GM12878 (cell line): Measurements from ENCODE around the gene CNTNAP2. TPM values are rescaled to one million over a fixed set of nuclear protein-coding genes. Genes with fewer than 3 reads are reported as not detected.

Experiments
- ATAC-seq: fragments of 200-7000 bp; cut with Tn5 transposase; 3 replicates; pipeline ENCODE4 v1.9.1; 2020; ENCODE audit warnings: mild to moderate bottlenecking, moderate library complexity
- BruUV-seq: library from RNA; stranded (reverse); fragments of 400-500 nt; replicated peaks from 2 replicates; lab custom pipeline; 2021; lab: Mats Ljungman, UMichigan
- CTCF ChIA-PET: fragments of 300-600 bp; sonication (Branson Sonifier 250); formaldehyde crosslinking; extraction: SDS; loops from one replicate; lab custom pipeline; 2021; ENCODE audit warnings: inconsistent platforms; lab: Yijun Ruan, JAX
- POLR2A ChIA-PET: fragments of 350-600 bp; formaldehyde crosslinking; extraction: SDS; loops from one replicate; lab custom pipeline; 2021; ENCODE audit warnings: inconsistent platforms; lab: Charles Lee
- RAD21 ChIA-PET: fragments of 300-600 bp; sonication (Branson Sonifier 250); formaldehyde crosslinking; loops from one replicate; lab custom pipeline; 2023; ENCODE audit warnings: antibody characterized with exemption; ENCODE audit not compliant: unreplicated experiment; lab: Charles Lee
- SMC1A ChIA-PET: fragments of 300-600 bp; sonication (Branson Sonifier 250); formaldehyde crosslinking; loops from one replicate; lab custom pipeline; 2023; ENCODE audit not compliant: unreplicated experiment, uncharacterized antibody; lab: Charles Lee
- DNase-seq: peaks from one replicate; pipeline ENCODE4 v3.0.0-alpha.2; 2011; ENCODE audit warnings: low read depth, low spot score
- FAIRE-seq: peaks from 3 replicates; lab custom pipeline; 2011; peaks lifted over from hg19 to GRCh38; lab: Jason Lieb, UNC
- H2AFZ ChIP-seq: 2 replicates; pipeline ENCODE4 v1.6.0; 2011; ENCODE audit warnings: low read depth, low read length, control low read depth; ENCODE audit not compliant: control insufficient read depth
- H3K27ac ChIP-seq: 2 replicates; pipeline ENCODE4 v1.5.1; 2011; ENCODE audit warnings: control low read depth; ENCODE audit not compliant: control insufficient read depth, insufficient read depth
- H3K27me3 ChIP-seq, 2 experiments: replicated peaks in 1 of 2; 2 replicates each; pipeline versions ENCODE4 v1.6.0 to v1.6.1; 2011; ENCODE audit warnings: low read length in 1 of 2; ENCODE audit not compliant: control insufficient read depth in 2 of 2, insufficient read depth in 2 of 2
- H3K36me3 ChIP-seq, 2 experiments: 2 replicates each; pipeline ENCODE4 v1.5.1; 2011; ENCODE audit warnings: low read length in 1 of 2; ENCODE audit not compliant: control insufficient read depth in 2 of 2, insufficient read depth in 2 of 2
- H3K4me1 ChIP-seq: 2 replicates; pipeline ENCODE4 v1.6.1; 2011; ENCODE audit warnings: mild to moderate bottlenecking, low read length, moderate library complexity, mixed read lengths; ENCODE audit not compliant: control insufficient read depth, insufficient read depth
- H3K4me2 ChIP-seq: 2 replicates; pipeline ENCODE4 v1.6.0; 2011; ENCODE audit warnings: control low read depth; ENCODE audit not compliant: control insufficient read depth, insufficient read depth
- H3K4me3 ChIP-seq: fragments of 200-600 bp; sonication (generic); 2 replicates; pipeline ENCODE4 v1.5.1; 2016
- H3K79me2 ChIP-seq: 2 replicates; pipeline ENCODE4 v1.6.0; 2011; ENCODE audit warnings: low read length; ENCODE audit not compliant: control insufficient read depth, insufficient read depth
- H3K9ac ChIP-seq: 2 replicates; pipeline ENCODE4 v1.8.0; 2011; ENCODE audit warnings: low read length, control low read depth, mixed read lengths; ENCODE audit not compliant: control insufficient read depth, insufficient read depth
- H3K9me3 ChIP-seq: replicated peaks from 3 replicates; pipeline ENCODE4 v1.5.1; 2011; ENCODE audit warnings: mild to moderate bottlenecking, low read length; ENCODE audit not compliant: control insufficient read depth, insufficient read depth
- H4K20me1 ChIP-seq: 2 replicates; pipeline ENCODE4 v1.6.0; 2011; ENCODE audit not compliant: control insufficient read depth, insufficient read depth
- NFXL1 ChIP-seq: fragments of 450-650 bp; IDR thresholded peaks from 2 replicates; pipeline ENCODE4 v1.6.1; 2017; ENCODE audit warnings: antibody characterized with exemption, mild to moderate bottlenecking, borderline replicate concordance
- ZNF207 ChIP-seq: fragments of 450-650 bp; IDR thresholded peaks from 2 replicates; pipeline ENCODE4 v1.6.1; 2014; ENCODE audit warnings: antibody characterized with exemption, mild to moderate bottlenecking, borderline replicate concordance
- WGBS: methylation state at CpG from one replicate; pipeline ENCODE4 v1.1.6; 2016; ENCODE audit warnings: low lambda C conversion rate; ENCODE audit not compliant: insufficient replicate concordance, insufficient coverage; ENCODE audit errors: missing lambda C conversion rate; 5-methylcytosine and 5-hydroxymethylcytosine counted together
- in situ Hi-C: fragments of 300-500 bp; cut with MboI; formaldehyde crosslinking; loops from 9 replicates; pipeline ENCODE4 v1.14.3; 2018; ENCODE audit warnings: mixed read lengths
- intact Hi-C: fragments of 100-400 bp; cut with micrococcal nuclease; formaldehyde crosslinking; loops from one replicate; pipeline ENCODE4 v1.14.2; 2022; ENCODE audit not compliant: unreplicated experiment
- polyA plus RNA-seq, 11 experiments: library from polyadenylated mRNA; depleted of rRNA in 4 of 11; unstranded in 6 of 11; stranded (reverse) in 5 of 11; fragments of >200 nt; fragmentation: Nextera tagmentation in 4 of 11; fragmentation: Illumina TruSeq in 1 of 11; extraction: Ambion mirVana in 4 of 11; extraction: Trizol in 1 of 11; gene quantifications; 1 replicate in 1 of 11; 2 replicates in 10 of 11; pipeline versions ENCODE4 v1.2.1 to v1.2.3, GENCODE V29; 2011 to 2016; ENCODE audit warnings: inconsistent platforms in 2 of 11, missing spikeins in 2 of 11, low read depth in 1 of 11
- total RNA-seq, 4 experiments: library from RNA; depleted of rRNA in 3 of 4; stranded (reverse); fragments of >200 nt in 3 of 4; fragmentation: Illumina TruSeq in 1 of 4; extraction: Trizol in 1 of 4; gene quantifications; 2 replicates each; pipeline versions ENCODE4 v1.2.1 to v1.2.3, GENCODE V29; 2013 to 2021
- TF ChIP-seq, protein P1 (sequence below): IDR thresholded peaks from 2 replicates; pipeline ENCODE4 v1.6.1; 2012; ENCODE audit warnings: improper control_type of control experiment, low read depth, low read length; ENCODE audit not compliant: insufficient replicate concordance
- TF ChIP-seq, protein P2 (sequence below), 3 experiments: IDR thresholded peaks in 2 of 3; conservative IDR thresholded peaks in 1 of 3; 2 replicates each; pipeline ENCODE4 v1.5.1; 2011; ENCODE audit warnings: low read depth in 3 of 3, low read length in 3 of 3, mild to moderate bottlenecking in 3 of 3, control low read depth in 2 of 3, moderate library complexity in 2 of 3, inconsistent platforms in 1 of 3, mixed read lengths in 1 of 3; ENCODE audit not compliant: control insufficient read depth in 2 of 3, insufficient read depth in 1 of 3; ENCODE audit errors: extremely low read depth in 1 of 3
- TF ChIP-seq, protein P3 (sequence below): IDR thresholded peaks from 2 replicates; pipeline ENCODE4 v1.6.1; 2011; ENCODE audit warnings: borderline replicate concordance, low read depth, mild to moderate bottlenecking, moderate library complexity, mixed read lengths, low read length; ENCODE audit not compliant: insufficient read depth; ENCODE audit errors: extremely low read length
- TF ChIP-seq, protein P4 (sequence below): fragments of 450-650 bp; IDR thresholded peaks from 2 replicates; pipeline ENCODE4 v1.6.1; 2017; ENCODE audit warnings: borderline replicate concordance

The CNTNAP2 gene
- total and polyA plus RNA-seq, 10 of the 15 experiments (the other 5 are each of a cell fraction or from before 2014, with no cell fraction given), result 0.03 to 0.08 (median 0.03) TPM; not detected in 7

DNA sequence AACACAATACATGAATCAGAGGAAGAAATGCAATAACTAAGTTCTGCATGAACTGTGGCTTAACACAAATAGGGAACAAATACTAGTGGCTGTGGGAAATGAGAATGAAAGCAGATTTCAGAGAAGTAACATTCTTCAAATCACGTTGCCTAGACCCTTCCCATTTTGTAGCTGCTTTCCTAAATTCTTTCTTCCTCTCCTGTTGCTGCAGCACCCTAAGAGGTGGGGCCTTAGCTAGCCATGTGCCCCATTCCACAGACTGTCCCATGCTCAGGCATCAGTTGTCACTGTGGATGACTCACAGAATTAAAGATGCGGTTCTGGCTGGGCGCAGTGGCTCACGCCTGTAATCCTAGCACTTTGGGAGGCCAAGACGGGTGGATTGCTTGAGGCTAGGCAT lies 1769.3 kb downstream of the CNTNAP2 start (continued):
- TF ChIP-seq, protein P1, sequence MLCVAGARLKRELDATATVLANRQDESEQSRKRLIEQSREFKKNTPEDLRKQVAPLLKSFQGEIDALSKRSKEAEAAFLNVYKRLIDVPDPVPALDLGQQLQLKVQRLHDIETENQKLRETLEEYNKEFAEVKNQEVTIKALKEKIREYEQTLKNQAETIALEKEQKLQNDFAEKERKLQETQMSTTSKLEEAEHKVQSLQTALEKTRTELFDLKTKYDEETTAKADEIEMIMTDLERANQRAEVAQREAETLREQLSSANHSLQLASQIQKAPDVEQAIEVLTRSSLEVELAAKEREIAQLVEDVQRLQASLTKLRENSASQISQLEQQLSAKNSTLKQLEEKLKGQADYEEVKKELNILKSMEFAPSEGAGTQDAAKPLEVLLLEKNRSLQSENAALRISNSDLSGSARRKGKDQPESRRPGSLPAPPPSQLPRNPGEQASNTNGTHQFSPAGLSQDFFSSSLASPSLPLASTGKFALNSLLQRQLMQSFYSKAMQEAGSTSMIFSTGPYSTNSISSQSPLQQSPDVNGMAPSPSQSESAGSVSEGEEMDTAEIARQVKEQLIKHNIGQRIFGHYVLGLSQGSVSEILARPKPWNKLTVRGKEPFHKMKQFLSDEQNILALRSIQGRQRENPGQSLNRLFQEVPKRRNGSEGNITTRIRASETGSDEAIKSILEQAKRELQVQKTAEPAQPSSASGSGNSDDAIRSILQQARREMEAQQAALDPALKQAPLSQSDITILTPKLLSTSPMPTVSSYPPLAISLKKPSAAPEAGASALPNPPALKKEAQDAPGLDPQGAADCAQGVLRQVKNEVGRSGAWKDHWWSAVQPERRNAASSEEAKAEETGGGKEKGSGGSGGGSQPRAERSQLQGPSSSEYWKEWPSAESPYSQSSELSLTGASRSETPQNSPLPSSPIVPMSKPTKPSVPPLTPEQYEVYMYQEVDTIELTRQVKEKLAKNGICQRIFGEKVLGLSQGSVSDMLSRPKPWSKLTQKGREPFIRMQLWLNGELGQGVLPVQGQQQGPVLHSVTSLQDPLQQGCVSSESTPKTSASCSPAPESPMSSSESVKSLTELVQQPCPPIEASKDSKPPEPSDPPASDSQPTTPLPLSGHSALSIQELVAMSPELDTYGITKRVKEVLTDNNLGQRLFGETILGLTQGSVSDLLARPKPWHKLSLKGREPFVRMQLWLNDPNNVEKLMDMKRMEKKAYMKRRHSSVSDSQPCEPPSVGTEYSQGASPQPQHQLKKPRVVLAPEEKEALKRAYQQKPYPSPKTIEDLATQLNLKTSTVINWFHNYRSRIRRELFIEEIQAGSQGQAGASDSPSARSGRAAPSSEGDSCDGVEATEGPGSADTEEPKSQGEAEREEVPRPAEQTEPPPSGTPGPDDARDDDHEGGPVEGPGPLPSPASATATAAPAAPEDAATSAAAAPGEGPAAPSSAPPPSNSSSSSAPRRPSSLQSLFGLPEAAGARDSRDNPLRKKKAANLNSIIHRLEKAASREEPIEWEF, result no peak
- TF ChIP-seq, protein P2, sequence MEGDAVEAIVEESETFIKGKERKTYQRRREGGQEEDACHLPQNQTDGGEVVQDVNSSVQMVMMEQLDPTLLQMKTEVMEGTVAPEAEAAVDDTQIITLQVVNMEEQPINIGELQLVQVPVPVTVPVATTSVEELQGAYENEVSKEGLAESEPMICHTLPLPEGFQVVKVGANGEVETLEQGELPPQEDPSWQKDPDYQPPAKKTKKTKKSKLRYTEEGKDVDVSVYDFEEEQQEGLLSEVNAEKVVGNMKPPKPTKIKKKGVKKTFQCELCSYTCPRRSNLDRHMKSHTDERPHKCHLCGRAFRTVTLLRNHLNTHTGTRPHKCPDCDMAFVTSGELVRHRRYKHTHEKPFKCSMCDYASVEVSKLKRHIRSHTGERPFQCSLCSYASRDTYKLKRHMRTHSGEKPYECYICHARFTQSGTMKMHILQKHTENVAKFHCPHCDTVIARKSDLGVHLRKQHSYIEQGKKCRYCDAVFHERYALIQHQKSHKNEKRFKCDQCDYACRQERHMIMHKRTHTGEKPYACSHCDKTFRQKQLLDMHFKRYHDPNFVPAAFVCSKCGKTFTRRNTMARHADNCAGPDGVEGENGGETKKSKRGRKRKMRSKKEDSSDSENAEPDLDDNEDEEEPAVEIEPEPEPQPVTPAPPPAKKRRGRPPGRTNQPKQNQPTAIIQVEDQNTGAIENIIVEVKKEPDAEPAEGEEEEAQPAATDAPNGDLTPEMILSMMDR (IDR thresholded peaks at IDR 0.05 in 2 of 3, conservative IDR thresholded peaks at IDR 0.05 in 1 of 3; ENCODE audit: control insufficient read depth in 2 of 3, extremely low read depth in 1 of 3, insufficient read depth in 1 of 3, low read depth in 3 of 3, low read length in 3 of 3), result no peak
- no peak for TF ChIP-seq NFXL1
- TF ChIP-seq, all 136 proteins: peak for 0

DNA sequence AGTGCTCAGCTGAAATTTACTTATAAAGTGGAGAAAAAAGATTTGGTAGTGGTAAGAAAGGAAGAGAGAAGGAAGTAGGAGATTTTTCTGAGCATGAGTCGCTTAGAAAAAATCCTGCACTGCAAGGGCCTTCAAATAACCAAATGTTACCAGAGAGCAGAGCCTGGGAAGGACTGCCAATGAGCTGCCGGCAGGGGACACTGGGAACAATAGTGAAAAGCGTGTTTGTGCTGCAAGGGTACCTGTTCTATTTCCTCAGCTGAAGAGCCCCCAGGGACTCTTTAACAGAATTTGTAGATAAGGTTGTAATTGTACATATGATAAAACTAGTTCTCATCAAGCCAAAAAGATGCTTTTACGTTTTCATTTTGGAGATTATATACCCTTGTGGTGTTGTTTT lies 1777.7 kb downstream of the CNTNAP2 start:
- RAD21 ChIA-PET, result no interaction called here
- intact Hi-C loops (no loop called here), in situ Hi-C loops (no loop called here)
- TF ChIP-seq, protein P3, sequence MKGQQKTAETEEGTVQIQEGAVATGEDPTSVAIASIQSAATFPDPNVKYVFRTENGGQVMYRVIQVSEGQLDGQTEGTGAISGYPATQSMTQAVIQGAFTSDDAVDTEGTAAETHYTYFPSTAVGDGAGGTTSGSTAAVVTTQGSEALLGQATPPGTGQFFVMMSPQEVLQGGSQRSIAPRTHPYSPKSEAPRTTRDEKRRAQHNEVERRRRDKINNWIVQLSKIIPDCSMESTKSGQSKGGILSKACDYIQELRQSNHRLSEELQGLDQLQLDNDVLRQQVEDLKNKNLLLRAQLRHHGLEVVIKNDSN, result no peak
- TF ChIP-seq, protein P4, sequence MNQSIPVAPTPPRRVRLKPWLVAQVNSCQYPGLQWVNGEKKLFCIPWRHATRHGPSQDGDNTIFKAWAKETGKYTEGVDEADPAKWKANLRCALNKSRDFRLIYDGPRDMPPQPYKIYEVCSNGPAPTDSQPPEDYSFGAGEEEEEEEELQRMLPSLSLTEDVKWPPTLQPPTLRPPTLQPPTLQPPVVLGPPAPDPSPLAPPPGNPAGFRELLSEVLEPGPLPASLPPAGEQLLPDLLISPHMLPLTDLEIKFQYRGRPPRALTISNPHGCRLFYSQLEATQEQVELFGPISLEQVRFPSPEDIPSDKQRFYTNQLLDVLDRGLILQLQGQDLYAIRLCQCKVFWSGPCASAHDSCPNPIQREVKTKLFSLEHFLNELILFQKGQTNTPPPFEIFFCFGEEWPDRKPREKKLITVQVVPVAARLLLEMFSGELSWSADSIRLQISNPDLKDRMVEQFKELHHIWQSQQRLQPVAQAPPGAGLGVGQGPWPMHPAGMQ, result no peak
- TF ChIP-seq ZNF207, result no peak
- POLR2A ChIA-PET, result no interaction called here
- no peaks in the 10 kb centered on the region for H3K9me3 ChIP-seq
- no peak for ATAC-seq
- H3K79me2 ChIP-seq, result no peaks in the 10 kb centered on the region
- no peaks in the 10 kb centered on the region for H4K20me1 ChIP-seq
- SMC1A ChIA-PET, result no interaction called here
- FAIRE-seq, result no peak
- H3K4me1 ChIP-seq, result no peaks in the 10 kb centered on the region
- no peak overlapping the region for H3K4me2 ChIP-seq
- H2AFZ ChIP-seq, result no peak overlapping the region
- no peak overlapping the region for H3K27ac ChIP-seq
- no peak for DNase-seq
- H3K36me3 ChIP-seq, result no peaks in the 10 kb centered on the region
- no TSS peak for BruUV-seq
- H3K4me3 ChIP-seq, result no peak overlapping the region
- H3K9ac ChIP-seq, result no peak overlapping the region
- CTCF ChIA-PET, result no interaction called here
- WGBS, result 13% methylated on average over 4 of the region's 4 CpGs
- no peaks in the 10 kb centered on the region for H3K27me3 ChIP-seq
